Immature natural killer cell (primary cell): ENCODE data around the gene AGAP3. TPM values are rescaled to one million over a fixed set of nuclear protein-coding genes. Genes with fewer than 3 reads are reported as not detected.

Source experiments
- DNase-seq, 3 donors: peaks; one replicate each; pipeline ENCODE4 v3.0.0; 2022; ENCODE audit warnings: mixed read lengths in 1 of 3
- H3K27ac Mint-ChIP-seq, 6 donors: one replicate each; pipeline ENCODE4 v1.8.0; 2020; ENCODE audit warnings: mixed read lengths in 6 of 6, mild to moderate bottlenecking in 5 of 6, inconsistent platforms in 4 of 6, moderate library complexity in 3 of 6
- H3K27me3 Mint-ChIP-seq, 3 donors: one replicate each; pipeline ENCODE4 v1.8.0; 2020 to 2021; ENCODE audit warnings: low read depth in 3 of 3, mild to moderate bottlenecking in 3 of 3, mixed read lengths in 3 of 3, moderate library complexity in 3 of 3, inconsistent platforms in 1 of 3
- H3K36me3 Mint-ChIP-seq, 3 donors: one replicate each; pipeline ENCODE4 v1.8.0; 2020; ENCODE audit warnings: mixed read lengths in 3 of 3, inconsistent platforms in 2 of 3, mild to moderate bottlenecking in 2 of 3
- H3K4me1 Mint-ChIP-seq, 2 donors: one replicate each; pipeline ENCODE4 v1.8.0; 2020; ENCODE audit warnings: inconsistent platforms in 2 of 2, mild to moderate bottlenecking in 2 of 2, mixed read lengths in 2 of 2, moderate library complexity in 1 of 2
- H3K4me3 Mint-ChIP-seq, 5 donors: one replicate each; pipeline ENCODE4 v1.8.0; 2020; ENCODE audit warnings: mild to moderate bottlenecking in 5 of 5, mixed read lengths in 5 of 5, inconsistent platforms in 3 of 5, moderate library complexity in 3 of 5
- H3K9me3 Mint-ChIP-seq, 6 donors: one replicate each; pipeline ENCODE4 v1.8.0; 2020; ENCODE audit warnings: mild to moderate bottlenecking in 6 of 6, mixed read lengths in 6 of 6, inconsistent platforms in 4 of 6, moderate library complexity in 3 of 6
- polyA plus RNA-seq, 3 donors: library from polyadenylated mRNA; unstranded; fragments of 300-500 nt; fragmentation: Illumina TruSeq; gene quantifications; one replicate each; pipeline ENCODE4 v1.2.3, GENCODE V29; 2021

AGAP3 gene
- polyA plus RNA-seq, 3 donors from 2014 or later = 2.8 to 6.3 (median 4.3) TPM

- Mint-ChIP-seq H3K36me3 (peaks cover 0 to 14% (median 4%) of the 10 kb centered on the region in 3 donors), H3K27ac (peak overlapping the region in 1 of 6 donors; percentile 28)
Measured at GRCh38 chr7:151073990-151074389, 12.3 kb upstream of the AGAP3 start.

GRCh38 chr7:151074817-151075661 lies 11.2 kb upstream of the AGAP3 start:
- H3K36me3 Mint-ChIP-seq = peaks cover 0 to 8% (median 0%) of the 10 kb centered on the region in 3 donors
- H3K4me1 Mint-ChIP-seq = peaks cover 16 to 19% of the 10 kb centered on the region in 2 donors
- H3K9me3 Mint-ChIP-seq = no peaks in the 10 kb centered on the region
- H3K27ac Mint-ChIP-seq = no peak overlapping the region
- no peak for DNase-seq
- no peak overlapping the region for H3K4me3 Mint-ChIP-seq
- H3K27me3 Mint-ChIP-seq = peaks cover 0 to 7% (median 0%) of the 10 kb centered on the region in 3 donors

More at GRCh38 chr7:151073990-151074389, 12.3 kb upstream of the AGAP3 start:
- Mint-ChIP-seq H3K4me3 (no peak overlapping the region), H3K27me3 (peaks cover 0 to 5% (median 0%) of the 10 kb centered on the region in 3 donors), H3K4me1 (peaks cover 8% of the 10 kb centered on the region in 2 donors), H3K9me3 (no peaks in the 10 kb centered on the region)
- no peak for DNase-seq

- Mint-ChIP-seq H3K4me1 (peaks cover 16 to 20% of the 10 kb centered on the region in 2 donors), H3K9me3 (no peaks in the 10 kb centered on the region), H3K27me3 (peaks cover 0 to 7% (median 0%) of the 10 kb centered on the region in 3 donors), H3K27ac (no peak overlapping the region), H3K36me3 (peaks cover 0 to 7% (median 0%) of the 10 kb centered on the region in 3 donors), H3K4me3 (no peak overlapping the region)
- DNase-seq = no peak
Measured at GRCh38 chr7:151075662-151075971, 10.7 kb upstream of the AGAP3 start.

GRCh38 chr7:151075978-151076426 lies 10.3 kb upstream of the AGAP3 start:
- Mint-ChIP-seq H3K9me3 (no peaks in the 10 kb centered on the region), H3K27me3 (peaks cover 0 to 7% (median 0%) of the 10 kb centered on the region in 3 donors), H3K4me3 (no peak overlapping the region), H3K36me3 (peaks cover 0 to 4% (median 0%) of the 10 kb centered on the region in 3 donors), H3K4me1 (peaks cover 16 to 20% of the 10 kb centered on the region in 2 donors), H3K27ac (no peak overlapping the region)
- no peak for DNase-seq

- Mint-ChIP-seq H3K4me3 (no peak overlapping the region), H3K4me1 (peaks cover 18 to 20% of the 10 kb centered on the region in 2 donors), H3K27me3 (peaks cover 0 to 7% (median 0%) of the 10 kb centered on the region in 3 donors), H3K36me3 (peaks cover 0 to 4% (median 0%) of the 10 kb centered on the region in 3 donors), H3K27ac (no peak overlapping the region), H3K9me3 (no peaks in the 10 kb centered on the region)
- no peak for DNase-seq
Measured at GRCh38 chr7:151076863-151077704, 9.2 kb upstream of the AGAP3 start.

- peaks cover 0 to 7% (median 2%) of the 10 kb centered on the region in 3 donors for H3K27me3 Mint-ChIP-seq
- no peak for DNase-seq
- H3K4me1 Mint-ChIP-seq = peaks cover 22 to 24% of the 10 kb centered on the region in 2 donors
- peak overlapping the region; percentile 41 to 85 (median 56) for H3K4me3 Mint-ChIP-seq
- peak overlapping the region in 4 of 6 donors; percentile 40 to 74 (median 66) for H3K27ac Mint-ChIP-seq
- H3K36me3 Mint-ChIP-seq = peaks cover 0 to 4% (median 0%) of the 10 kb centered on the region in 3 donors
- no peaks in the 10 kb centered on the region for H3K9me3 Mint-ChIP-seq
Measured at GRCh38 chr7:151077705-151078232, 8.5 kb upstream of the AGAP3 start.

GRCh38 chr7:151078233-151079040 lies 7.8 kb upstream of the AGAP3 start:
- Mint-ChIP-seq H3K36me3 (peaks cover 0 to 4% (median 0%) of the 10 kb centered on the region in 3 donors), H3K4me1 (peaks cover 24 to 27% of the 10 kb centered on the region in 2 donors), H3K27me3 (peaks cover 0 to 7% (median 2%) of the 10 kb centered on the region in 3 donors), H3K27ac (peak overlapping the region in 5 of 6 donors; percentile 40 to 88 (median 64)), H3K9me3 (no peaks in the 10 kb centered on the region), H3K4me3 (peak overlapping the region; percentile 76 to 85 (median 82))
- no peak for DNase-seq

- H3K27ac Mint-ChIP-seq = peak overlapping the region; percentile 23 to 88 (median 80)
- peaks cover 0 to 11% (median 2%) of the 10 kb centered on the region in 3 donors for H3K27me3 Mint-ChIP-seq
- H3K9me3 Mint-ChIP-seq = no peaks in the 10 kb centered on the region
- H3K4me3 Mint-ChIP-seq = peak overlapping the region; percentile 82 to 88 (median 85)
- H3K36me3 Mint-ChIP-seq = peaks cover 0 to 4% (median 0%) of the 10 kb centered on the region in 3 donors
- peaks cover 29 to 35% of the 10 kb centered on the region in 2 donors for H3K4me1 Mint-ChIP-seq
- DNase-seq = no peak
Measured at GRCh38 chr7:151079199-151079910, 6.9 kb upstream of the AGAP3 start.

- Mint-ChIP-seq H3K27me3 (peaks cover 0 to 14% (median 2%) of the 10 kb centered on the region in 3 donors), H3K27ac (peak overlapping the region; percentile 53 to 84 (median 78)), H3K36me3 (peaks cover 0 to 4% (median 0%) of the 10 kb centered on the region in 3 donors), H3K4me3 (peak overlapping the region; percentile 82 to 88 (median 85)), H3K4me1 (peaks cover 33 to 39% of the 10 kb centered on the region in 2 donors), H3K9me3 (no peaks in the 10 kb centered on the region)
- no peak for DNase-seq
Measured at GRCh38 chr7:151080067-151080521, 6.2 kb upstream of the AGAP3 start.

- H3K27me3 Mint-ChIP-seq = peaks cover 0 to 17% (median 2%) of the 10 kb centered on the region in 3 donors
- H3K4me1 Mint-ChIP-seq = peaks cover 39 to 45% of the 10 kb centered on the region in 2 donors
- no peaks in the 10 kb centered on the region for H3K9me3 Mint-ChIP-seq
- peak within 1 kb of the TSS; percentile 53 to 84 (median 82) for H3K27ac Mint-ChIP-seq
- H3K36me3 Mint-ChIP-seq = peaks cover 0 to 1% (median 0%) of the 10 kb centered on the region in 3 donors
- peak within 1 kb of the TSS; percentile 82 to 88 (median 85) for H3K4me3 Mint-ChIP-seq
- peak; percentile 88 for DNase-seq
Measured at GRCh38 chr7:151080522-151081169, 5.6 kb upstream of the AGAP3 start, which contains the start of gene FASTK. Gene FASTK, minus strand, starts transcription at chr7:151080809. Its CDS starts 43 bp downstream, at chr7:151080766.

- Mint-ChIP-seq H3K27me3 (peaks cover 0 to 17% (median 2%) of the 10 kb centered on the region in 3 donors), H3K9me3 (no peaks in the 10 kb centered on the region), H3K36me3 (no peaks in the 10 kb centered on the region), H3K4me1 (peaks cover 42 to 47% of the 10 kb centered on the region in 2 donors), H3K4me3 (peak overlapping the region; percentile 53 to 88 (median 83)), H3K27ac (peak overlapping the region in 5 of 6 donors; percentile 55 to 84 (median 81))
- DNase-seq = no peak
Measured at GRCh38 chr7:151081170-151082101, 4.8 kb upstream of the AGAP3 start.
